SIG-M5 (cell line): ENCODE results near the gene PHACTR1.

Source experiments
- DNase-seq: peaks from one replicate; lab custom pipeline; 2025; lab: John Stamatoyannopoulos, UW

The PHACTR1 gene

GRCh38 chr6:12992770-12993169 is 276.2 kb downstream of the PHACTR1 start:
- no peak for DNase-seq

- no peak for DNase-seq
These were observed 276.8 kb downstream of the PHACTR1 start for GRCh38 chr6:12993283-12993898.

GRCh38 chr6:12995419-12995818 is 278.9 kb downstream of the PHACTR1 start:
- DNase-seq = no peak

GRCh38 chr6:13000537-13000936 is 284.0 kb downstream of the PHACTR1 start:
- no peak for DNase-seq

- no peak for DNase-seq
These were observed 285.4 kb downstream of the PHACTR1 start for GRCh38 chr6:13001927-13002326.

GRCh38 chr6:13004601-13005000 is 288.0 kb downstream of the PHACTR1 start:
- DNase-seq = no peak

GRCh38 chr6:13005994-13006393 is 289.4 kb downstream of the PHACTR1 start:
- DNase-seq = no peak

GRCh38 chr6:13006578-13007300 is 290.2 kb downstream of the PHACTR1 start:
- DNase-seq = no peak

- DNase-seq = no peak
These were observed 291.2 kb downstream of the PHACTR1 start for GRCh38 chr6:13007744-13008143.

- no peak for DNase-seq
These were observed 292.5 kb downstream of the PHACTR1 start for GRCh38 chr6:13009031-13009430.

GRCh38 chr6:13009461-13009860 is 292.9 kb downstream of the PHACTR1 start:
- DNase-seq = no peak

GRCh38 chr6:13011612-13012146 is 295.1 kb downstream of the PHACTR1 start:
- no peak for DNase-seq

GRCh38 chr6:13012296-13012695 is 295.7 kb downstream of the PHACTR1 start:
- no peak for DNase-seq

GRCh38 chr6:13012977-13013680 is 296.6 kb downstream of the PHACTR1 start:
- no peak for DNase-seq

- DNase-seq = no peak
These were observed 297.3 kb downstream of the PHACTR1 start for GRCh38 chr6:13013681-13014503.

- DNase-seq = no peak
These were observed 298.2 kb downstream of the PHACTR1 start for GRCh38 chr6:13014504-13015378.

GRCh38 chr6:13015379-13015681 is 298.8 kb downstream of the PHACTR1 start:
- no peak for DNase-seq

GRCh38 chr6:13024616-13025015 is 308.0 kb downstream of the PHACTR1 start:
- no peak for DNase-seq

- no peak for DNase-seq
These were observed 309.4 kb downstream of the PHACTR1 start for GRCh38 chr6:13025893-13026499.

- DNase-seq = no peak
These were observed 310.0 kb downstream of the PHACTR1 start for GRCh38 chr6:13026557-13026956.

- no peak for DNase-seq
These were observed 310.6 kb downstream of the PHACTR1 start for GRCh38 chr6:13027207-13027606.
